Epidermal melanocyte (primary cell): ENCODE data around the gene TAOK2.
"Not testable (repeated sequence)": the region's sequence is repeated elsewhere in the genome, so short reads cannot be mapped to it uniquely, and the experiment has no call there.

Experiments
- DNase-seq: peaks from one replicate; pipeline ENCODE4 v3.0.0; 2011; ENCODE audit warnings: low spot score; ENCODE audit not compliant: insufficient read length

The TAOK2 gene

GRCh38 chr16:30023586-30023985 lies 49.9 kb downstream of the TAOK2 start:
- no peak for DNase-seq

GRCh38 chr16:30024451-30024850 lies 50.8 kb downstream of the TAOK2 start:
- no peak for DNase-seq

- DNase-seq, result no peak
Measured at GRCh38 chr16:30025156-30025555, 51.5 kb downstream of the TAOK2 start.

- DNase-seq, result no peak
Measured at GRCh38 chr16:30025574-30025973, 51.9 kb downstream of the TAOK2 start.

- DNase-seq, result no peak
Measured at GRCh38 chr16:30026449-30026848, 52.8 kb downstream of the TAOK2 start.

GRCh38 chr16:30027588-30028437 lies 54.1 kb downstream of the TAOK2 start:
- no peak for DNase-seq

GRCh38 chr16:30028438-30029076 lies 54.9 kb downstream of the TAOK2 start:
- no peak for DNase-seq

- DNase-seq, result no peak
Measured at GRCh38 chr16:30030011-30030685, 56.5 kb downstream of the TAOK2 start.

GRCh38 chr16:30030841-30031413 lies 57.3 kb downstream of the TAOK2 start, which contains the start of gene TLCD3B:
TLCD3B (minus strand) TSS chr16:30031271; CDS start chr16:30030527, 744 bp downstream.
- no peak for DNase-seq

- no peak for DNase-seq
Measured at GRCh38 chr16:30031477-30031918, 57.8 kb downstream of the TAOK2 start.

GRCh38 chr16:30032083-30032819 lies 58.6 kb downstream of the TAOK2 start:
- DNase-seq, result peak; percentile 72

GRCh38 chr16:30033270-30033669 lies 59.6 kb downstream of the TAOK2 start:
- no peak for DNase-seq

GRCh38 chr16:30040221-30040620 lies 66.6 kb downstream of the TAOK2 start:
- DNase-seq, result no peak

- DNase-seq, result not testable (repeated sequence)
Measured at GRCh38 chr16:30040690-30041089, 67.0 kb downstream of the TAOK2 start.

GRCh38 chr16:30041841-30042240 lies 68.2 kb downstream of the TAOK2 start:
- no peak for DNase-seq
